SK-N-SH (cell line): Measurements from ENCODE around the gene FBXO17.

Experiments
- CHD2 ChIP-seq: fragments of 150-350 bp; IDR thresholded peaks from 2 replicates; pipeline ENCODE4 v1.6.1; 2018; ENCODE audit warnings: low read length; ENCODE audit not compliant: partially characterized antibody
- EP300 ChIP-seq, 2 experiments: IDR thresholded peaks; 2 replicates each; pipeline versions ENCODE4 v1.4.0 to v1.6.1; 2012; ENCODE audit warnings: borderline replicate concordance in 1 of 2, low read depth in 1 of 2, low read length in 1 of 2
- TF ChIP-seq, protein P1 (sequence below): fragments of 150-350 bp; IDR thresholded peaks from 2 replicates; pipeline ENCODE4 v1.6.1; 2017; ENCODE audit warnings: antibody characterized with exemption, low read length, low read depth, borderline replicate concordance

DNA sequence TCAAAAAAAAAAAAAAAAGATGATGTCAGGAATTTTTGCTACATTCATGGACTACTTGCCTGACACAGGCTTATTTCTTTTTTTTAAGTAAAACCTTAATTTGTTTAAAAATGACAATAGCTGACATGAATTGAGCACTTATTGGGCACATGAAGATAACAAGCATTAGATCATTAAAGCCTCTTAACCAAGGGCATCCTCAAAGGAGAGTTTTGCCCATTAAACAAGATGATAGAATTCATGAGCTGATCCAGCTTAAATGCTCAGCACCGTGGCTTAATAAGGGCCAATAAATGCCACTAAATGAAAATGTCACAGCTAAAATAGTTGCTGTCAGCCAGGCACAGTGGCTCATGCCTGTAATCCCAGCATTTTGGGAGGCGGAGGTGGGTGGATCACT is 19.3 kb downstream of the FBXO17 start:
- TF ChIP-seq EP300 (IDR thresholded peaks at IDR 0.05; ENCODE audit: borderline replicate concordance in 1 of 2, low read depth in 1 of 2, low read length in 1 of 2) (no peak), CHD2 (no peak)
- TF ChIP-seq, protein P1, sequence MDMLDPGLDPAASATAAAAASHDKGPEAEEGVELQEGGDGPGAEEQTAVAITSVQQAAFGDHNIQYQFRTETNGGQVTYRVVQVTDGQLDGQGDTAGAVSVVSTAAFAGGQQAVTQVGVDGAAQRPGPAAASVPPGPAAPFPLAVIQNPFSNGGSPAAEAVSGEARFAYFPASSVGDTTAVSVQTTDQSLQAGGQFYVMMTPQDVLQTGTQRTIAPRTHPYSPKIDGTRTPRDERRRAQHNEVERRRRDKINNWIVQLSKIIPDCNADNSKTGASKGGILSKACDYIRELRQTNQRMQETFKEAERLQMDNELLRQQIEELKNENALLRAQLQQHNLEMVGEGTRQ: no peak
